Esophagus squamous epithelium (tissue), 5 donors: Measurements from ENCODE around the gene C8A. TPM values are rescaled to one million over a fixed set of nuclear protein-coding genes. Genes with fewer than 3 reads are reported as not detected.

Experiments
- DNase-seq: peaks from one replicate; lab custom pipeline; 2025; lab: John Stamatoyannopoulos, UW
- H3K27ac ChIP-seq, 4 donors: fragments of 200-600 bp; sonication (generic); one replicate each; pipeline ENCODE4 v1.5.1; 2016 to 2019; ENCODE audit warnings: mild to moderate bottlenecking in 1 of 4
- H3K27me3 ChIP-seq, 4 donors: fragments of 200-600 bp; sonication (generic); 1 replicate in 3 of 4; 2 replicates in 1 of 4; pipeline versions ENCODE4 v1.5.1 to v1.6.0; 2017 to 2021; ENCODE audit warnings: antibody characterized with exemption in 1 of 4
- H3K36me3 ChIP-seq, 3 donors: fragments of 200-600 bp; sonication (generic); one replicate each; pipeline ENCODE4 v1.5.1; 2016 to 2019
- H3K4me1 ChIP-seq, 3 donors: fragments of 200-600 bp; sonication (generic); one replicate each; pipeline ENCODE4 v1.5.1; 2017 to 2019
- H3K4me3 ChIP-seq, 4 donors: fragments of 200-600 bp; sonication (generic); 1 replicate in 3 of 4; 2 replicates in 1 of 4; pipeline ENCODE4 v1.5.1; 2016 to 2019; ENCODE audit warnings: mild to moderate bottlenecking in 2 of 4, moderate library complexity in 1 of 4
- H3K9me3 ChIP-seq, 3 donors: fragments of 200-600 bp; sonication (generic); one replicate each; pipeline ENCODE4 v1.5.1; 2016 to 2019
- POLR2A ChIP-seq, 4 donors: fragments of 450-650 bp; IDR thresholded peaks; one replicate each; pipeline ENCODE4 v1.6.1; 2017; ENCODE audit warnings: antibody characterized with exemption in 4 of 4, mild to moderate bottlenecking in 4 of 4, moderate library complexity in 3 of 4
- WGBS, 2 donors: methylation state at CpG; one replicate each; pipeline ENCODE4 v1.1.5; 2018; 5-methylcytosine and 5-hydroxymethylcytosine counted together
- intact Hi-C: fragments of 100-400 bp; cut with DNase I; formaldehyde crosslinking; loops from one replicate; pipeline ENCODE4 v1.15.0; 2022
- total RNA-seq, 4 donors: library from RNA; depleted of rRNA; stranded (reverse); fragments of >200 nt; gene quantifications; one replicate each; pipeline ENCODE4 v1.1.0, GENCODE V29; 2016
- TF ChIP-seq, protein P1 (sequence below), 6 experiments: fragments of 450-650 bp in 4 of 6; fragments of 200-600 bp in 2 of 6; sonication (generic) in 2 of 6; IDR thresholded peaks; one replicate each; pipeline ENCODE4 v1.5.1; 2016 to 2019; ENCODE audit warnings: antibody characterized with exemption in 6 of 6, mild to moderate bottlenecking in 4 of 6, moderate library complexity in 4 of 6
- donor health status: DM: yes; HTN: yes; CAD: no.

The C8A gene
- total RNA-seq, 4 donors from 2014 or later = not detected

- no peak for DNase-seq
- intact Hi-C loops = no loop called here
- no peak overlapping the region for H3K4me3 ChIP-seq
- TF ChIP-seq, protein P1, sequence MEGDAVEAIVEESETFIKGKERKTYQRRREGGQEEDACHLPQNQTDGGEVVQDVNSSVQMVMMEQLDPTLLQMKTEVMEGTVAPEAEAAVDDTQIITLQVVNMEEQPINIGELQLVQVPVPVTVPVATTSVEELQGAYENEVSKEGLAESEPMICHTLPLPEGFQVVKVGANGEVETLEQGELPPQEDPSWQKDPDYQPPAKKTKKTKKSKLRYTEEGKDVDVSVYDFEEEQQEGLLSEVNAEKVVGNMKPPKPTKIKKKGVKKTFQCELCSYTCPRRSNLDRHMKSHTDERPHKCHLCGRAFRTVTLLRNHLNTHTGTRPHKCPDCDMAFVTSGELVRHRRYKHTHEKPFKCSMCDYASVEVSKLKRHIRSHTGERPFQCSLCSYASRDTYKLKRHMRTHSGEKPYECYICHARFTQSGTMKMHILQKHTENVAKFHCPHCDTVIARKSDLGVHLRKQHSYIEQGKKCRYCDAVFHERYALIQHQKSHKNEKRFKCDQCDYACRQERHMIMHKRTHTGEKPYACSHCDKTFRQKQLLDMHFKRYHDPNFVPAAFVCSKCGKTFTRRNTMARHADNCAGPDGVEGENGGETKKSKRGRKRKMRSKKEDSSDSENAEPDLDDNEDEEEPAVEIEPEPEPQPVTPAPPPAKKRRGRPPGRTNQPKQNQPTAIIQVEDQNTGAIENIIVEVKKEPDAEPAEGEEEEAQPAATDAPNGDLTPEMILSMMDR (IDR thresholded peaks at IDR 0.05) = no peak
- no peak for TF ChIP-seq POLR2A (IDR thresholded peaks at IDR 0.05)
- no peaks in the 10 kb centered on the region for H3K9me3 ChIP-seq
- H3K27ac ChIP-seq = no peak overlapping the region
- 8 to 37% methylated on average over 1 of the region's 1 CpG for WGBS, 2 donors
- H3K27me3 ChIP-seq = peaks cover 0 to 43% (median 0%) of the 10 kb centered on the region in 4 donors
- no peaks in the 10 kb centered on the region for H3K4me1 ChIP-seq
- H3K36me3 ChIP-seq = no peaks in the 10 kb centered on the region
Observed at GRCh38 chr1:56921479-56921878, 66.9 kb downstream of the C8A start.

- no peak overlapping the region for H3K27ac ChIP-seq
- H3K9me3 ChIP-seq = no peaks in the 10 kb centered on the region
- H3K4me1 ChIP-seq = no peaks in the 10 kb centered on the region
- WGBS, 2 donors = 68 to 84% methylated on average over 4 of the region's 4 CpGs
- TF ChIP-seq POLR2A (IDR thresholded peaks at IDR 0.05) = no peak
- TF ChIP-seq, protein P1 (IDR thresholded peaks at IDR 0.05) = no peak
- DNase-seq = no peak
- no peak overlapping the region for H3K4me3 ChIP-seq
- intact Hi-C loops = no loop called here
- H3K27me3 ChIP-seq = peaks cover 0 to 49% (median 0%) of the 10 kb centered on the region in 4 donors
- H3K36me3 ChIP-seq = no peaks in the 10 kb centered on the region
Observed at GRCh38 chr1:56922070-56922469, 67.5 kb downstream of the C8A start.

DNA sequence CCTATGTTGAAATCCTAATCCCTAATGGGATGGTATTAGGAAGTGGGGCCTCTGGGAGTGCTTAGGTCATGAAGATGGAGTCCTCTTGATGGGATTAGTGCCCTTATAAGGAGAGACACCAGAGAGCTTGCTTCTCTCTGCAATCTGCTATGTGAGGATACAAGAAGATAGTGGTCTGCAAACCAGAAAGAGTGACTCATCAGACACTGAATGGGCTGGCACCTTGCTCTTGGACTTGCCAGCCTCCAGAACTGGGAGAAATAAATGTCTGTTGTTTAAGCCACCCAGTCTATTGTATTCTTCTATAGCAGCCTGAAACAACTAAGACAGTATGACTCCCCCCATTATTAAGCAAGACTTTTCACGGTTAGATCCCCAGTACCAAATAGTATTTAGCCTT is 67.9 kb downstream of the C8A start:
- no peak for TF ChIP-seq POLR2A (IDR thresholded peaks at IDR 0.05)
- TF ChIP-seq, protein P1 (IDR thresholded peaks at IDR 0.05) = no peak
- intact Hi-C loops = no loop called here

GRCh38 chr1:56923201-56923600 is 68.6 kb downstream of the C8A start:
- no peak for DNase-seq
- intact Hi-C loops = no loop called here

More for the DNA sequence above, 67.9 kb downstream of the C8A start:
- WGBS, 2 donors = 63 to 88% methylated on average over 1 of the region's 1 CpG
- H3K27ac ChIP-seq = no peak overlapping the region
- no peaks in the 10 kb centered on the region for H3K4me1 ChIP-seq
- H3K27me3 ChIP-seq = peaks cover 0 to 54% (median 0%) of the 10 kb centered on the region in 4 donors
- DNase-seq = no peak
- no peaks in the 10 kb centered on the region for H3K36me3 ChIP-seq
- no peak overlapping the region for H3K4me3 ChIP-seq
- no peaks in the 10 kb centered on the region for H3K9me3 ChIP-seq

GRCh38 chr1:56924116-56924515 is 69.5 kb downstream of the C8A start:
- H3K36me3 ChIP-seq = no peaks in the 10 kb centered on the region
- no peak for DNase-seq
- peaks cover 0 to 55% (median 0%) of the 10 kb centered on the region in 4 donors for H3K27me3 ChIP-seq
- no peak overlapping the region for H3K4me3 ChIP-seq
- WGBS, 2 donors = 62 to 78% methylated on average over 5 of the region's 5 CpGs
- intact Hi-C loops = no loop called here
- H3K9me3 ChIP-seq = no peaks in the 10 kb centered on the region
- no peaks in the 10 kb centered on the region for H3K4me1 ChIP-seq
- no peak overlapping the region for H3K27ac ChIP-seq
- no peak for TF ChIP-seq POLR2A (IDR thresholded peaks at IDR 0.05)
- TF ChIP-seq, protein P1 (IDR thresholded peaks at IDR 0.05) = no peak

More at GRCh38 chr1:56923201-56923600, 68.6 kb downstream of the C8A start:
- TF ChIP-seq, protein P1 (IDR thresholded peaks at IDR 0.05) = no peak
- no peak for TF ChIP-seq POLR2A (IDR thresholded peaks at IDR 0.05)
- peaks cover 0 to 54% (median 0%) of the 10 kb centered on the region in 4 donors for H3K27me3 ChIP-seq
- 51 to 95% methylated on average over 3 of the region's 3 CpGs for WGBS, 2 donors
- H3K4me3 ChIP-seq = no peak overlapping the region
- no peak overlapping the region for H3K27ac ChIP-seq
- H3K9me3 ChIP-seq = no peaks in the 10 kb centered on the region
- no peaks in the 10 kb centered on the region for H3K36me3 ChIP-seq
- no peaks in the 10 kb centered on the region for H3K4me1 ChIP-seq
